ENCODE data around the gene DEK. TPM values are rescaled to one million over a fixed set of nuclear protein-coding genes. Genes with fewer than 3 reads are reported as not detected.
A peak's percentile ranks its signal among the peaks of the same experiment; 100 is the strongest.

Gene DEK
- total RNA-seq, 4 donors from 2014 or later, result 69.0 to 101 (median 87.9) TPM

- WGBS, 2 donors, result 16 to 24% methylated on average over 6 of the region's 6 CpGs
- no peak for DNase-seq (ENCODE audit: low spot score in 2 of 2)
- intact Hi-C loops (cut with DNase I; ENCODE audit: low total_unique reads), result no loop called here
- no peak for TF ChIP-seq CTCF (IDR thresholded peaks at IDR 0.05)
- TF ChIP-seq POLR2A (IDR thresholded peaks at IDR 0.05), result no peak
- no peak overlapping the region for H3K4me3 ChIP-seq (ENCODE audit: low read depth, poor library complexity, severe bottlenecking)
Measured at GRCh38 chr6:18280084-18280483, 15.8 kb upstream of the DEK start.

GRCh38 chr6:18279422-18279821 is 15.1 kb upstream of the DEK start:
- 51 to 54% methylated on average over 3 of the region's 3 CpGs for WGBS, 2 donors
- TF ChIP-seq CTCF (IDR thresholded peaks at IDR 0.05), result no peak
- no peak for TF ChIP-seq POLR2A (IDR thresholded peaks at IDR 0.05)
- no peak overlapping the region for H3K4me3 ChIP-seq (ENCODE audit: low read depth, poor library complexity, severe bottlenecking)
- intact Hi-C loops (cut with DNase I; ENCODE audit: low total_unique reads), result no loop called here
- DNase-seq (ENCODE audit: low spot score in 2 of 2), result no peak

GRCh38 chr6:18277237-18278006 is 13.1 kb upstream of the DEK start:
- peak overlapping the region; percentile 14 for H3K4me3 ChIP-seq (ENCODE audit: low read depth, poor library complexity, severe bottlenecking)
- intact Hi-C loops (cut with DNase I; ENCODE audit: low total_unique reads), result no loop called here
- 3% methylated on average over 52 to 65 of the region's 67 CpGs for WGBS, 2 donors
- DNase-seq (ENCODE audit: low spot score in 2 of 2), result no peak
- TF ChIP-seq POLR2A (IDR thresholded peaks at IDR 0.05), result no peak
- TF ChIP-seq CTCF (IDR thresholded peaks at IDR 0.05), result no peak

- no peak for TF ChIP-seq CTCF (IDR thresholded peaks at IDR 0.05)
- no peak for TF ChIP-seq POLR2A (IDR thresholded peaks at IDR 0.05)
- DNase-seq (ENCODE audit: low spot score in 2 of 2), result no peak
- WGBS, 2 donors, result 20 to 22% methylated on average over 12 of the region's 12 CpGs
- intact Hi-C loops (cut with DNase I; ENCODE audit: low total_unique reads), result no loop called here
- no peak overlapping the region for H3K4me3 ChIP-seq (ENCODE audit: low read depth, poor library complexity, severe bottlenecking)
Measured at GRCh38 chr6:18276610-18277236, 12.4 kb upstream of the DEK start.

- H3K4me3 ChIP-seq (ENCODE audit: low read depth, poor library complexity, severe bottlenecking), result no peak overlapping the region
- intact Hi-C loops (cut with DNase I; ENCODE audit: low total_unique reads), result no loop called here
- 95 to 98% methylated on average over 4 of the region's 4 CpGs for WGBS, 2 donors
- DNase-seq (ENCODE audit: low spot score in 2 of 2), result no peak
- TF ChIP-seq CTCF (IDR thresholded peaks at IDR 0.05) (no peak), POLR2A (IDR thresholded peaks at IDR 0.05) (no peak)
Measured at GRCh38 chr6:18270216-18270615, 5.9 kb upstream of the DEK start.
